ENCODE results near the gene YAE1. TPM values are rescaled to one million over a fixed set of nuclear protein-coding genes. Genes with fewer than 3 reads are reported as not detected.
"Not testable (repeated sequence)": the region's sequence is repeated elsewhere in the genome, so short reads cannot be mapped to it uniquely, and the experiment has no call there.

Gene YAE1
- polyA plus RNA-seq, 1 donor = 50.2 TPM

GRCh38 chr7:39530971-39531370 is 35.2 kb upstream of the YAE1 start:
- peak; percentile 77 to 86 for DNase-seq
- Histone ChIP-seq H3K27ac (ENCODE audit: low read length) (peak overlapping the region; percentile 46), H3K4me3 (ENCODE audit: low read length) (no peak overlapping the region), H3K36me3 (ENCODE audit: control insufficient read depth, insufficient read depth, low read length) (no peaks in the 10 kb centered on the region), H3K4me1 (ENCODE audit: control insufficient read depth, insufficient read depth, low read length) (peaks cover 68% of the 10 kb centered on the region), H3K27me3 (ENCODE audit: control insufficient read depth, insufficient read depth, low read length) (no peaks in the 10 kb centered on the region), H3K9me3 (ENCODE audit: control insufficient read depth, low read depth, low read length) (no peaks in the 10 kb centered on the region)
- no CpG with 5 or more reads among the region's 7 CpGs for WGBS (ENCODE audit: insufficient coverage, low lambda C conversion rate)

DNA sequence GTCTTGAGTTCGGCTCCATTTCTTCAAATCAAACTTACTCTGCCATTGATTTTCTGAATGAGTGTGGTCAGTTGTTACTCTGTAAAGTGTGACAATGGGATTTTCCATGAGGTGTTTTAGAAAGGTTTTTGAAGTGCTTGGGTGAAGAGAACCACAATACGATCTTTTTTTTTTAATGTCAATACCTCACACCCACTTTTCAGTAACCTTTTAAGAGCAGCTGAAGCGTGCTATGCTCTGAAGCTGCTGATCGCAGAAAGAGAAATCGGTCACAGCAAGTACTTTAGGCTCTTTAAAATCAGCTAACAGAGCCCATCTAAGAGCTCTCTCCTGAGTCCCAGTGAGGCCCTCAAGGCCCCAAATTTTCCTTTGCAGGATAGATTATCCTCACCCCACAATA is 34.4 kb upstream of the YAE1 start:
- 40% methylated on average over 1 of the region's 5 CpGs for WGBS (ENCODE audit: insufficient coverage, low lambda C conversion rate)
- peaks cover 75% of the 10 kb centered on the region for H3K4me1 ChIP-seq (ENCODE audit: control insufficient read depth, insufficient read depth, low read length)
- H3K27me3 ChIP-seq (ENCODE audit: control insufficient read depth, insufficient read depth, low read length) = no peaks in the 10 kb centered on the region
- no peak overlapping the region for H3K4me3 ChIP-seq (ENCODE audit: low read length)
- no peaks in the 10 kb centered on the region for H3K9me3 ChIP-seq (ENCODE audit: control insufficient read depth, low read depth, low read length)
- peak overlapping the region; percentile 46 for H3K27ac ChIP-seq (ENCODE audit: low read length)
- no peaks in the 10 kb centered on the region for H3K36me3 ChIP-seq (ENCODE audit: control insufficient read depth, insufficient read depth, low read length)
- no peak for DNase-seq

GRCh38 chr7:39532832-39533231 is 33.4 kb upstream of the YAE1 start:
- H3K27me3 ChIP-seq (ENCODE audit: control insufficient read depth, insufficient read depth, low read length) = no peaks in the 10 kb centered on the region
- no peak overlapping the region for H3K4me3 ChIP-seq (ENCODE audit: low read length)
- H3K36me3 ChIP-seq (ENCODE audit: control insufficient read depth, insufficient read depth, low read length) = no peaks in the 10 kb centered on the region
- DNase-seq = peak in 1 of 2 donors; percentile 37
- no peaks in the 10 kb centered on the region for H3K9me3 ChIP-seq (ENCODE audit: control insufficient read depth, low read depth, low read length)
- H3K4me1 ChIP-seq (ENCODE audit: control insufficient read depth, insufficient read depth, low read length) = peaks cover 75% of the 10 kb centered on the region
- H3K27ac ChIP-seq (ENCODE audit: low read length) = peak overlapping the region; percentile 91
- no CpG with 5 or more reads among the region's 4 CpGs for whole genome bisulfite sequencing (ENCODE audit: insufficient coverage, low lambda C conversion rate)

- no peaks in the 10 kb centered on the region for H3K27me3 ChIP-seq (ENCODE audit: control insufficient read depth, insufficient read depth, low read length)
- H3K4me3 ChIP-seq (ENCODE audit: low read length) = no peak overlapping the region
- peaks cover 65% of the 10 kb centered on the region for H3K4me1 ChIP-seq (ENCODE audit: control insufficient read depth, insufficient read depth, low read length)
- DNase-seq = no peak
- no peaks in the 10 kb centered on the region for H3K36me3 ChIP-seq (ENCODE audit: control insufficient read depth, insufficient read depth, low read length)
- H3K9me3 ChIP-seq (ENCODE audit: control insufficient read depth, low read depth, low read length) = no peaks in the 10 kb centered on the region
- peak overlapping the region; percentile 91 for H3K27ac ChIP-seq (ENCODE audit: low read length)
- 0% methylated on average over 1 of the region's 1 CpG for WGBS (ENCODE audit: insufficient coverage, low lambda C conversion rate)
Measured at GRCh38 chr7:39534599-39534998, 31.6 kb upstream of the YAE1 start.

DNA sequence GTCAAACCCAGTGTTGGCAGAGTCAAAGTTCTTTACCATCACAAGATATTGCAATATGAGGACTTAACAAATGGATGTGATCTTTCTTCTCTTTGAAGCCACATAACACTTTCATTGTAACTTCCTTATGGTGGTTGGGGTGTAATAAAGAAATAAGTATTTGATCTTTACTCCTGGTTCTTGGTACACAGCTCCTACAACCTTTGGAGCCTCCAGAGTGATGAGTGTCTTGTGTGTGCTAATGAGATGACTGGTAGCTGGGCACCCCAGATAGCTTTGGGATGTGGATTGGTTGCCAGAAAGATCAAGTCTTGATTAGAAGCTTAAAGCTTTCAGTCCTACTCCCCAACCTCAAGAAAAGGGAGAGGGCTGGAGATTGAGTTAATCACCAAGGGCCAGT is 31.1 kb upstream of the YAE1 start:
- peak; percentile 89 to 95 for DNase-seq
- Histone ChIP-seq H3K27me3 (ENCODE audit: control insufficient read depth, insufficient read depth, low read length) (no peaks in the 10 kb centered on the region), H3K4me3 (ENCODE audit: low read length) (no peak overlapping the region), H3K27ac (ENCODE audit: low read length) (peak overlapping the region; percentile 91), H3K9me3 (ENCODE audit: control insufficient read depth, low read depth, low read length) (no peaks in the 10 kb centered on the region), H3K36me3 (ENCODE audit: control insufficient read depth, insufficient read depth, low read length) (no peaks in the 10 kb centered on the region), H3K4me1 (ENCODE audit: control insufficient read depth, insufficient read depth, low read length) (peaks cover 64% of the 10 kb centered on the region)

DNA sequence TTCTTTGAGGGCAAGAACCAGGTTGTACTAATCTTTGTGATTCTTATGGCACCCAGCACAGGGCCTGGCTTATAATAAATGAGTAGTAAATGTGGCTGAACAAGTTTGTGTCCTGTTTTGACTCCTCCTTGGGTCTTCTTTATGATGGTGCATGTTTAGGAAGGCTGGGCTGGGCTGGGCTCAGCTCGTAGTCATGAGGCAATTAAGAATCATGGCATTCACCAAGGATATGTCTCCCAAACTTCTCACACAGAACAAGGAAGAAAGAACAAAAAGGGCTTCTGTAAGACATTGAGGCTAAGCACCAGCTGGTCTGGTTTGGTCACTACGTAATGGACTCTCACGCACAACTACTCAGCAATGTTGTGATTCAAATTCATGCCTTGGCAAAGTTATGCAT is 30.5 kb upstream of the YAE1 start:
- H3K27me3 ChIP-seq (ENCODE audit: control insufficient read depth, insufficient read depth, low read length) = no peaks in the 10 kb centered on the region
- no peak overlapping the region for H3K4me3 ChIP-seq (ENCODE audit: low read length)
- peak overlapping the region; percentile 67 for H3K27ac ChIP-seq (ENCODE audit: low read length)
- H3K36me3 ChIP-seq (ENCODE audit: control insufficient read depth, insufficient read depth, low read length) = no peaks in the 10 kb centered on the region
- no CpG with 5 or more reads among the region's 3 CpGs for WGBS (ENCODE audit: insufficient coverage, low lambda C conversion rate)
- H3K4me1 ChIP-seq (ENCODE audit: control insufficient read depth, insufficient read depth, low read length) = peaks cover 58% of the 10 kb centered on the region
- peak in 1 of 2 donors; percentile 38 for DNase-seq
- H3K9me3 ChIP-seq (ENCODE audit: control insufficient read depth, low read depth, low read length) = no peaks in the 10 kb centered on the region

GRCh38 chr7:39536951-39537350 is 29.3 kb upstream of the YAE1 start:
- H3K4me3 ChIP-seq (ENCODE audit: low read length) = no peak overlapping the region
- H3K4me1 ChIP-seq (ENCODE audit: control insufficient read depth, insufficient read depth, low read length) = peaks cover 47% of the 10 kb centered on the region
- no peaks in the 10 kb centered on the region for H3K36me3 ChIP-seq (ENCODE audit: control insufficient read depth, insufficient read depth, low read length)
- H3K27me3 ChIP-seq (ENCODE audit: control insufficient read depth, insufficient read depth, low read length) = no peaks in the 10 kb centered on the region
- DNase-seq = no peak
- no peaks in the 10 kb centered on the region for H3K9me3 ChIP-seq (ENCODE audit: control insufficient read depth, low read depth, low read length)
- WGBS (ENCODE audit: insufficient coverage, low lambda C conversion rate) = 100% methylated on average over 1 of the region's 1 CpG
- no peak overlapping the region for H3K27ac ChIP-seq (ENCODE audit: low read length)

DNA sequence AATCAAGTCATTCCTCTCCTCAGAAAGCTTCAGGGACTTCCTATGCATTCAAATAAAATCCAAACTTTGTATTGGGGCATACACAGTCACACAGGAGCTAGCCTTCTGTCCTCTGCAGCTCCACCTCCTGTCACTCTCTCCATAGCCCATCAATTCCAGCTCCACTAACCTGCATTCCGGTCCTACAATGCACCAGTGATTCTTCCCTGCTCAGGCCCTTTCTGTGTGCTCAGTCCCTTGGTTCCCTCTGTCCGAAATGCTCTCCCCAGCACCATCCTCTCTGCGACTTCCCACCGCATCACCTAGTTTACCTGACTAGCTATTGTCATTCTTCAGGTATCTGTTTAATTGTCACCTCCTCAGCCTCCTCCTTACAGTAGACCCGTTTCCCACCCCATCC is 26.4 kb upstream of the YAE1 start:
- 83% methylated on average over 1 of the region's 5 CpGs for WGBS (ENCODE audit: insufficient coverage, low lambda C conversion rate)
- Histone ChIP-seq H3K4me1 (ENCODE audit: control insufficient read depth, insufficient read depth, low read length) (peaks cover 18% of the 10 kb centered on the region), H3K9me3 (ENCODE audit: control insufficient read depth, low read depth, low read length) (no peaks in the 10 kb centered on the region), H3K36me3 (ENCODE audit: control insufficient read depth, insufficient read depth, low read length) (no peaks in the 10 kb centered on the region), H3K27ac (ENCODE audit: low read length) (no peak overlapping the region), H3K4me3 (ENCODE audit: low read length) (no peak overlapping the region), H3K27me3 (ENCODE audit: control insufficient read depth, insufficient read depth, low read length) (no peaks in the 10 kb centered on the region)
- no peak for DNase-seq

DNA sequence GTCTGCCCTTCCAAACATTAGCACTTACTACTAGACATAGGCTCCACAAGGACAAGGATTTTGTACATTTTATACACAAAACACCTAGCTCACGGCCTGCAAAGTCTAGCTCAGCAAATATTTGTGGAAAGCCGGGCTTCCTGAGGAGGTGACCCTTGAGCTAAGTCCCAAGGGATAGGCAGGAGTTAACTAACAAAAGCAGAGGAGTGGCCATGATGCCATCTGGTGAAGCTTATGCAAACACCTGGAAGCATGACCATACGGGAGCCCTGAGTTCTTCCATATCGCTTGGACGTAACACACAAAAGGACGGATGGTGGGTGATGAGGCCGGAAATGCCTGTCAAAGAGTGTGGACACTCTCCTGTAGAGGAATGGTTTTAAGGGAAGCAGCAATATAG is 25.9 kb upstream of the YAE1 start:
- peaks cover 15% of the 10 kb centered on the region for H3K4me1 ChIP-seq (ENCODE audit: control insufficient read depth, insufficient read depth, low read length)
- no CpG with 5 or more reads among the region's 7 CpGs for WGBS (ENCODE audit: insufficient coverage, low lambda C conversion rate)
- H3K9me3 ChIP-seq (ENCODE audit: control insufficient read depth, low read depth, low read length) = no peaks in the 10 kb centered on the region
- peak; percentile 49 to 76 for DNase-seq
- no peaks in the 10 kb centered on the region for H3K27me3 ChIP-seq (ENCODE audit: control insufficient read depth, insufficient read depth, low read length)
- no peak overlapping the region for H3K4me3 ChIP-seq (ENCODE audit: low read length)
- no peak overlapping the region for H3K27ac ChIP-seq (ENCODE audit: low read length)
- no peaks in the 10 kb centered on the region for H3K36me3 ChIP-seq (ENCODE audit: control insufficient read depth, insufficient read depth, low read length)

GRCh38 chr7:39541511-39541910 is 24.7 kb upstream of the YAE1 start:
- no peak for DNase-seq
- no CpG with 5 or more reads among the region's 3 CpGs for WGBS (ENCODE audit: insufficient coverage, low lambda C conversion rate)
- H3K4me1 ChIP-seq (ENCODE audit: control insufficient read depth, insufficient read depth, low read length) = peaks cover 3% of the 10 kb centered on the region
- H3K27ac ChIP-seq (ENCODE audit: low read length) = no peak overlapping the region
- no peaks in the 10 kb centered on the region for H3K27me3 ChIP-seq (ENCODE audit: control insufficient read depth, insufficient read depth, low read length)
- no peak overlapping the region for H3K4me3 ChIP-seq (ENCODE audit: low read length)
- H3K36me3 ChIP-seq (ENCODE audit: control insufficient read depth, insufficient read depth, low read length) = no peaks in the 10 kb centered on the region
- H3K9me3 ChIP-seq (ENCODE audit: control insufficient read depth, low read depth, low read length) = no peaks in the 10 kb centered on the region

DNA sequence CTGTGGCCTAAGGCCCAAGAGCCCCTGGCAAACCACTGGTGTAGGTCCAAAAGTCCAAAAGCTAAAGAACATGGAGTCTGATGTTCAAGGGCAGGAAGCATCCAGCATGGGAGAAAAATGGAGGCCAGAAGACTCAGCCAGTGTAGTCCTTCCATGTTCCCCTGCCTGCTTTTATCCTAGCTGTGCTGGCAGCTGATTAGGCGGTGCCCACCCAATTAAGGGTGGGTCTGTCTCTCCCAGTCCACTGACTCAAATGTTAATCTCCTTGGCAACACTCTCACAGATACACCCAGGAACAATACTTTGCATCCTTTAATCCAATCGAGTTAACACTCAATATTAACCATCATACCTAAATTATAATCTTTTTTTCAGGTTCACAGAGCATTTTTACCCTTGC is 21.4 kb upstream of the YAE1 start:
- H3K4me1 ChIP-seq (ENCODE audit: control insufficient read depth, insufficient read depth, low read length); H3K27me3 ChIP-seq (ENCODE audit: control insufficient read depth, insufficient read depth, low read length); DNase-seq; H3K36me3 ChIP-seq (ENCODE audit: control insufficient read depth, insufficient read depth, low read length); H3K4me3 ChIP-seq (ENCODE audit: low read length); H3K27ac ChIP-seq (ENCODE audit: low read length): not testable (repeated sequence)
- WGBS (ENCODE audit: insufficient coverage, low lambda C conversion rate) = 83% methylated on average over 1 of the region's 2 CpGs
- peaks cover 14% of the 10 kb centered on the region for H3K9me3 ChIP-seq (ENCODE audit: control insufficient read depth, low read depth, low read length)

Measured in large intestine (tissue), 3 donors.